HG02973 (cell line): Measurements from ENCODE around the gene ROGDI.

Source experiments
- ATAC-seq: cut with Tn5 transposase; IDR thresholded peaks from one replicate; pipeline ENCODE4 v1.9.1; 2021; ENCODE audit warnings: moderate library complexity; ENCODE audit not compliant: unreplicated experiment

Gene ROGDI

DNA sequence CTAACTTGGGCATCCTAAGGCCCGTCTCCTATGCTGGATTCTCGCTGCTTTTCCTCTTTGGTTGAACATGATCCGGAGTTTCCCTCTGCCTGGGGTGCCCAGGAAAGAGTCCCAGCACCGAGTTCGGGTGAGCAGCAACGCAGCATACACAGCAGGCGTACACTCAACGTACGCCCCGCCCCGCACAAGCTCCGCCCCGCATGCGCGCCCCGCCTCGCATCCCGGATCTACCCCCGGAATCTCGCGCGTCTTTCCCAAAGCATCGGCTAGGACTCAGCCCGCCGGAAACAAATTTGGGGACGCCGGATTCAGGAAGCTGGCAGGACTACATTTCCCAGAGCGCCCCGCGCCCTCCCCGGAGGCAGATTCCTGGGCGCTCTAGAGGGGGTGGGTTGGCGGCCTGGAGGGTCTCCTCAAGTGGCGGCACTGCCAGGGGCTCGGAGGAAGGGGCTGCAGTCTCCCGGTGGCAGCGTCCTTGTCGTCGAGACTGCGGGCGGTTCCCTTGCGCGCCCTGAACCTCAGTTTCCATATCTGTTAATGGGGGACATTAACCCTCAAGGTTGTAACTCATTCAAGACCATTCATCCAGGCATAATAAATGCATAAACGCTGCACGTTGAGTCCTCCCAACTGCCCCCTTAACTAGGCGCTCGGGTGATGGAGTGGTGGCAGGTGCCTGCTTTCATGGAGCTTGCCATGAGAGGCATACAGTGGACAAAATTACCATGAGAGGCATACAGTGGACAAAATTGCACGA lies 33.7 kb downstream of the ROGDI start:
- peak; percentile 63 for ATAC-seq

DNA sequence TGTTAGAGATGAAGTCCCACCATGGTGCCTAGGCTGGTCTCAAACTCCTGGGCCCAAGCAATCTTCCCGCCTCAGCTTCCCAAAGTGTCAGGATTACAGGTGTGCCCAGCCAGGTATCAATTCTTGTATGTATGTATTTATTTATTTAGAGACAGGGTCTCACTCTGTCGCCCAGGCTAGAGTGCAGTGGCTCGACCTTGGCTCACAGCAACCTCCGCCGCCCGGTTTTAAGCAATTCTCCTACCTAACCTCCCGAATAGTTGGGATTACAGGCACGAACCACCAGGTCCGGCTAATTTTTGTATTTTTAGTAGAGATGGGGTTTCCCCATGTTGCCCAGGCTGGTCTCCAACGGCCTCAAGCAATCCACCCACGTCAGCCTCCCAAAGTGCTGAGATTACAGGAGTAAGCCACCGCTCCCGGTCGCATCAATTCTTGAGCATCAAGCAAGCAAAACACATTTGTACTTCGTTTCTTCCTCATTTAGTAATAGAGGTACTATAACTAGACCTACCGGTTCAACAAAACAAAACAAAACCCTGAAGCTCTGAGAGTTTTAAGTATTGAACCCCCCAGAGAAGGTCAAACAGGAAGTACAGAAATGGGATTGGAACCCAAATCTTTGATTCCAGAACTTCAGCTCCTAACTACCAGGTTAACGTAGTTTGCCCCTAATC lies 34.4 kb downstream of the ROGDI start:
- ATAC-seq = no peak

DNA sequence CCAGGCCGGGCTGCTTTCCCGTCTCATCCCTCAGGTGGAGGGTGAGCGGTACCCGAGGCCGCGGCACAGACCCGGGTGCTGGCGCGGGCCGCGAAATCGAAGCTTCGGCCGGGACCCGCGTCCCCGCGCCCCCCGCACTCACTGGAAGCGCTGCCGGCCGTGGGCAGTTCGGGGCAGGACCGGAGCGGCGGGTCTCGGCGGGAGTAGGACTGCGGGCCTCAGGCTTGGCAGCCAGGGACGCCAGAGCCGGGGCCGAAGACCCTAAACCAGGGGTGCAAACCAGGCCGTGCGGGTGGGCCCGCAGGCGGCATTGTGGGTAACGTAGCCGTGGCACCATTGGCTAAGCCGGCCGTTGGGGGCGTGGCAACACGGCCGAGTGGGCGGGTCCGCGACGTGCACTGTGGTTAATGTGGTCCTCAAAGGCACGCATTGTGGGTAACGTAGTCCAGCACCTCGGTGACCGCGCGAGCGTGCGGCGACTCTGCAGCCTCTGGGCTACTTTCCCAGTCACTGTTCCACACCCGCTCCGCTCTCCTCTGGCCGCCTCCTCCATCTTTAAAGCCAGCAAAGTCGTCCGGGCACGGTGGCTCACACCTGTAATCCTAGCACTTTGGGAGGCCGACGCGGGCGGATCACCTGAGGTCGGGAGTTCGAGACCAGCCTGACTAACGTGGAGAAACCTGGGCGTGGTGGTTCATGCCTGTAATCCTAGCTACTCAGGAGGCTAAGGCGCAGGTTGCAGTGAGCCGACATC lies 35.4 kb downstream of the ROGDI start, which contains the start of gene ZNF500:
Gene ZNF500 (minus strand): TSS at position 288 of the 754 bp plus-strand sequence. CDS start 1,184 bp downstream, outside the sequence.
- peak; percentile 79 for ATAC-seq

DNA sequence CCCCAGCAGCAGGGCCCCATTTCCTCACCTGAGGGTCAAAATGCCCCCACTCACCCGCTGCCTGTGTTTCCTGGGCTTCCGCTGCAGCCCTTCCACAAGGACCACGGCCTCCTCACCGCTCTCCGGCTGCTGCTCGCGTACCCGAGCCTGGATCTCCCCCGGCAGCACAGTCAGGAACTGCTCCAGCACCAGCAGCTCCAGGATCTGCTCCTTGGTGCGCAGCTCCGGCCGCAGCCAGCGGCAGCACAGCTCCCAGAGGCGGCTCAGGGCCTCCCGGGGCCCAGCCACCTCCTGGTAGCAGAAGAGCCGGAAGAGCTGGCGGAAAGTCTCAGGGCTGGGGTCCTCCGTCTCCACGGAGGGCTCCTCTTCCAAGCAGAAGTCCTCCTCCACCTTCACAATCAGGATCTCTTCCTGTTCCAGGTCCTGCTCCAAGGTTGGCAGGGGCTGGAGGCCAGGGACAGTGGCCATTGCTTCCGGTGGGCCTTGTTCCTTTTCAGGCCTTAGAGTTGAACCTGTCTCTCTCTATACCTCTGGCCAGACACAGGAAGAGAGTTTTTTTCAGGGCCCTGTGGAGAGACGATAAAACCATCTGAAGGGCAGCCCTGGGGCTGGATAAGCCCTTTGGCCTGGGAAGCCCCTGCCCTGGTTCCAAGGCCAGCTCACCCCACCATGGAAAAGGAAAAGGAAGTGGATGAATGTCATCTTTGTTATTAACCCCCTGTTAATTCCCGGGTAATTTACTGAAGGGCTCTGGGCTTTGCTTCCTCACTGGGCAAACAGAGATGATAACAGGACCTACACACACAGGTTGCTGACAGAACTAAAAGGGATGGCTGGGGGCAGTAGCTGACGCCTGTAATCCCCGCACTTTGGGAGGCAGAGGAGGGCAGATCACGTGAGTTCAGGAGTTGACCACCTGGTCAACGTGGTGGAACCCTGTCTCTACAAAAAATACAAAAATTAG lies 36.6 kb downstream of the ROGDI start:
- ATAC-seq = no peak

DNA sequence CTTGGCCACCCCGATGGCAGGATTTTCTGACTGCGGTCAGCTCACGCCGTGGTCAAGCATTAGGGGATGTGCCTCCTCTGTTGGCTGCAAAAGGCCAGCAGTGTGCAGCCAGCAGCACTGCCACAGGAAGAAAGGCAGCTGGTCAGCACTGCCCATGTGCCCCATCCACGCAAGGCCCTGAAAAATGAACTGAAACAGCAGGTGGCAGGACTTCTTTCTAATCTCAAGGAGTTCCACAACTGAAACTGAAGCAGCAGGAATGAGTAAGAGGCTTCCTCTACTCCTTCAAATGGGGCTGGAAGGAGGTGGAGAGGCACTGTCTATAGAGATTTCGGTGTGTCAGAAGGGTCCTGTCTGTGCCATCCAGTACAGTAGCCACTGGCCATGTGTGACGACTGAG lies 38.6 kb downstream of the ROGDI start:
- no peak for ATAC-seq

DNA sequence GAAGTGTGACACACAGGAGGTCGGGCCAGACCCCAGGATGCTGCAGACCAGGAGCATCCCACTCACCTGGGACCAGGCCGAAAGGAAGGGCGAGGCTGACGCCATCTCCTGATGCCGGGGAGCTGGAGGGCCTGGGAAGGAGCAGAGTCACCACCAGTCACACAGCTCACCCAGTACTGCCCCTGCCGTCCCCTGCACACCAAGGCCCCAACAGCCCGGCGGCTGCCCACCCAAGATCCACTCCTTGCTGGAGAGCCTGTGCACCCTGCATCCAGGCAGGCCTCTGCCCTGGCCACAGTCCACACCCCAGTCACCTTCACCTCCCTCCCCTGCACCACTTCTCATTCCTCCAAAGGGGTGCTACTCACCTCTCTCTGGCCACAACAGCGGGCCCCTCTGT lies 40.2 kb downstream of the ROGDI start:
- ATAC-seq = no peak

DNA sequence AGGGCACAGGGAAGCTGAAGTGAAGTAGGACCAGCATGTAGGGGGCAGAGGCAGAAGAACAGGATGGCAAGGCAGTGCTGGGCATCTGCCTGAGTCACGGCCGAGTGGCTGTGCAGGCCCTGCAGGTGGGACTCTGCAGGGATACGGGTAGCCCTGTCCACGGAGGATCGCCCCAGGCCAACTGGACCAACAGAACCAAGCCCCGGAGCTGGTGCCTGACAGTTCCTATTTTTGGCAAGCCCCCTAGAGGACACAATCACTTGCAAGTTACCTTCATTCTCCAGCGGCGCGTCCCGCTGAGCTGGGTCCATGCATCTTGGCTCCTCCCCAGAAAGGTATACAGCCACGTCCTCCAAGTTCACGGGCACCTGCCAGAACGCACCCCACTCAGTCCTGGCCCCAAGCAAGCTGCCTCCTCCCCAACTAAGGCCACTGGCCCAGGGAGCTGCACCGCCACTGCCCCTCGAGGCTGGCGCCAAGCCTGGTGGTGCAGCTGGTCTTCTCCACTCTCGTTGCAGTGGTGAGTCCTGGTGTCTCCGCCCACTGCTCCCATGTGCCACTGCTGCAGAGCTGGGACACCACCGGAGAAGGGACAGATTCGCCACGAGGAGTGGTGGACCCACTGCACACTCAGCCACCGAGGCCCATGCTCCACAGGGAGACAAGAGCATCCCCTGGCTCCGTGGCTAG lies 42.1 kb downstream of the ROGDI start:
- ATAC-seq = no peak

DNA sequence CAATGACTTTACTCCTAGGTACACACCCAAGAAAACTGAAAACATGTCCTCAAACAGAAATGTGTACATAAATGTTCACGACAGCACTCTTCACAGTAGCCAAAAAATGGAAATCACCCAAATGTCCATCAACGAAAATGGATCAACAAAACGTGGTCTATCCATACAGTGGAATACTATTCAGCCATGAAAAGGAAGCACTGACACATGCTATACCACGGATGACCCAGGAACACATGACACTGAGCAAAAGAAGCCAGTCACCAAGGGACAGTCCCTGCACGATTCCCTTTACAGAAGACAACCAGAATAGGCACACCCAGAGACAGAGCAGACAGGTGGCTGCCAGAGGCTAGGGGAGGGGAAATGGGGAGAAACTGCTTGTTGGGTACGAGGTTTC lies 46.7 kb downstream of the ROGDI start:
- ATAC-seq = no peak

DNA sequence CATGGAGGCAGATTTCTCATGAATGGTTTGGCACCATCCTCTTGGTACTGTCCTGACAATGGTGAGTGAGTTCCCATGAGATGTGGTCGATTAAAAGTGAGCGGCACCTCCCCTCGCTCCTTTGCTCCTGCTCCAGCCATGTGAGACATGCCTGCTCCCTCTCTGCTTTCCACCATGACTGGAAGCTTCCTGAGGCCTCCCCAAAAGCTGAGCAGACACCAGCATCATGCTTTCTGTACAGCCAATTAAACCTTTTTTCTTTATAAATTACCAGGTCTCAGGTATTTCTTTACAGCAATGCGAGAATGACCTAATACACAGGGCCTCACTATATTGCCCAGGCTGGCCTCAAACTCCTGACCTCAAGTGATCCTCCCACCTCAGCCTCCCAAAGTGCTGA lies 47.6 kb downstream of the ROGDI start:
- ATAC-seq = no peak

DNA sequence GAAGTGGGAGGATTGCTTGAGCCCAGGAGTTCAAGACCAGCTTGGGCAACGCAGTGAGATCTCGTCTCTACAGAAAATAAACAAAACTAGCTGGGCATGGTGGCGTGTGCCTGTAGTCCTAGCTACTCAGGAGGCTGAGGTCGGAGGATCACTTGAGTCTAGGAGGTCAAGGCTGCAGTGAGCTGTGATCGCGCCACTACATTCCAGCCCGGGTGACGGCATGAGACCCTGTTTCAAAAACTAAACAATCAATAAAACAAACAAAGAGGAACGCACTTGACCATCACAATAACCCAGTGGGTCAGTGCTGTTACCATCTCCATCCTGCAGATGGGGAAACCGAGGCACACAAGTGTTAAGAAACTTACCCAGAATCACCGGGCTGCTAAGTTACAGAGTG lies 49.2 kb downstream of the ROGDI start:
- no peak for ATAC-seq

DNA sequence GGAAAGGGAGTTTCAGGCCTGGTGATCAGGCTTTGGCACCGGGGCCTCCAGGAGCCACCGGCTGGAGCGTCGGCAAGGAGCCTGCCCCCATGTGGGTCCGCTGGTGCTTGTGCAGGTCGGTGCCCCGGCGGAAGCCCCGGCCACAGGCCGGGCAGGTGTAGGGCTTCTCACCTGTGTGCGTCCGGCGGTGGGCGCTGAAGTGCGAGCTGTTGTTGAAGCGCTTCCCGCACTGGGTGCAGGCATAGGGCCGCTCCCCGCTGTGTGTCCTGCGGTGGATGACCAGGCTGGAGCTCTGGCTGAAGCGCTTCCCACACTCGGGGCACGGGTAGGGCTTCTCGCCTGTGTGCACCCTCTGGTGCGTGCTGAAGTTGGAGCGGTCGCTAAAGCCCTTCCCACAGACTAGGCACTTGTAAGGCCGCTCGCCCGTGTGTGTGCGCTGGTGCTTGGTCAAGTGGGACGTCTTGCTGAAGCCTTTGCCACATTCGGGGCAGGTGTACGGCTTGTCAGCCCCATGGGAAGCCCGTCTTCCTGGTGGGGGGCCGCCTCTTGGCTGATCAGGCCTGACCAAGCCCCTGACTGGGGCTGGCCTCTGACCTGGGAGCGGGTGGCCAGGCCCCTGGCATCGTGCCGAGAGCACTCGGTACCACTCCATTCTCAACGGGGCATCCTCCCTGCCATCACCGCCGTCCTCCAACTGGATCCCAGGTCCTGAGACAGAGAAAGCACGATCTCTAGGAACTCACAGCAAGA lies 49.9 kb downstream of the ROGDI start:
- no peak for ATAC-seq

DNA sequence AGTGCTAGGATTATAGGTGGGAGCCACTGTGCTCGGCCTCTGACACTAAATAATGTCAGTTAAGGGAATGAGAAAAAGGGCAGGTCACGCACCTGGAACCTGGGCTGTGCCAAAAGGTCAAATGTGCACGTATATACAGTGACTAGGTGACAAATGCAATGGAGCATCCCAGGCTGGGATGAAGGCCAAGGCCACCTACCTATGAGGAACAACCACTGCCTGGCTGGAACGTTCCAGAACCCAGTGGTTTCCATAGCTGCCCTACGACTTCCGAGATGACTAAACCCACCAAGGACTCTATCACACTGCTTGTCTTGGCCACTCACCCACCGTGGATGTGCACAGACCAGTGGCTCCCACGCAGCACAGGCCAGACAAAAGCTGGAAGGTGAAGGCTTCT lies 51.5 kb downstream of the ROGDI start:
- ATAC-seq = no peak

DNA sequence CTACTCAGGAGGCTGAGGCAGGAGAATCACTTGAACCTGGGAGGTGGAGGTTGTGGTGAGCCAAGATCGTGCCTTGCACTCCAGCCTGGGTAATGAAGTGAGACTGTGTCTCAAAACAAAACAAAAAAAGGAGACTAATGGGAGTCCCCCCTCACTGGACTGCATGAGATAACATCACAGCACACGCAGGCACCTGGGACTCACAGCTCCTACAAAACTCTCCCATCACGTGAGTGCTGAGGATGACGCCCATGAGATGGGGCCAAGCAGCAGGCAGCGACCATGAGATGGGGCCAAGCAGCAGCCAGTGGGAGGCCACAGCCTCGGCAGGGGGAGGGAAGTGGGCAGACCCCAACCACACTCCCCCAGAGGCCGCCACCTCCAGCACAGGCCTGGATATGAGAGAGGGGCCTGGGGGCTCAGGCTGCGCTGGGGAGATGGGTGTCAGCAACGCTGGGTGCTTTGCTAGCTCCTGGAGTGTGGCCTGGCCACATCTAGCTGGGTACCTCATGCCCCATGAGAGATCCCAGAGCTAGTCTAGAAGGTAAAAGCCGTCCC lies 52.7 kb downstream of the ROGDI start:
- ATAC-seq = no peak

DNA sequence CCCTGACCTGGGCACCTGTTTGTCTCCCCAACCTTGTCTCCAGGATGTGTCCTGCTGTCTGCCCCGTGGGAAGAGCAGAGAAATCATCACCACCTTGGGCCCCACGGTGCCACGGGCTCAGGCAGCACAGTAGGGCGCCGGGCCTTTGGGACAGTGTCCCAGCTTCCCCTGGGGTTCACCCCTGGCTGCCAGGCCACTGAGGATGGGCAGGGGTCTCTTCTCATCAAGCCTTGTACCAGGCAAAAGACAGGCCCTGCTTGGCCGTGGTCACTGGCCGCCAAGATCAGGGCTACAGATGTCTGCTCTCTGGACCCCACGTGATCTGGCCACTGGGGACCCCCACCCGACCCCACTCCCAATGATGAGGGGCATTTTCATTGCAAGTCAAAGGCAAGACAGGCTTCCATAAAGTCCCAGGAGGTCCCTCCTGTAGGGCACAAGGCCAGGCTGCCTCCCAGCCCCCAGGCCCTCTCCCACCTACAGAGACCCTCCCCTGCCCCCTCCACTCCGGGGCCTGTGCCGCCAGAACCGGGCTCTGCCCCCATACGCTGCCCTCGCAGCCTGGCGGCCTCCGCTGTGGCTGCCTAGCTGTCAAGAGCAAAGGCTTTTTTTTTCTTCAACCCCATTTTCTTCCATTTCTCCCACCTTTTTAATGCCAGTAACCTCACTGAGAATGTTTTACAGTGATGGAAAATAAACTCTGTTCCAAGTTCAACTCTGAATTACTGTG lies 53.6 kb downstream of the ROGDI start:
- ATAC-seq = no peak

DNA sequence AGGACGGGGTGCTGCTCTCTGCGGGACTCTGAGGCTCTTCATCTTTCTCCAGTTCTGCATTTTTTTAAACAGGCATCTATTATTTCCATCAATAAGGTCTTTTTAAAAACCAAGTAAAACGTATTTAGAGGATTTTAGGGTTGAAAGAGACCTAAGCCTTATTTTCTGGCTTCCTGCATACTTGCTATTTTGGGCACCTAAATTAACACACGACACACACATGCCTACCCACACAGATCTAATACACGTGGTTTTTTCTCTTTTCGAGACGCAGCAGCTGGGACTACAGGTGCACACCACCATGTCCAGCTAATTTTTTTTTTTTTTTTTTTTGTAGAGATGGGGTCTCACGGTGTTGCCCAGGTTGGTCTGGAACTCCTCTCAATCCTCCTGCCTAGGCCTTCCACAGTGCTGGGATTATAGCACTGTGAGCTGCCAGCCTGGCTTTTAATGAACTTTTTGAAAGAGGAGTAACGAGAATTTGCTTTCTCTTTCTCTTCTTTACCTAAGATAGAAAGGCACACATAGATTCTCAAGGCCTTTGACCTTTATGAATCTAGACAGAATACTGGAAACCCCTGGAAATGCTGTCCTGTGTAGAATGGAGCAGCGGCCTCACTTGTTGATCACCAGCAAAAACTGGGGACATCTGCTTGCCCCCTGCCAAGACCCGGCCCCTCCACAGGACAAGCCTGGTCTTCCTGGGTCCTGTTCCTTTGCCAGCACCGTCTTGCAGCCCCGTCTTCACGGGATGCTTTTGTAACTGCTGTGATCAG lies 54.3 kb downstream of the ROGDI start:
- ATAC-seq = no peak

DNA sequence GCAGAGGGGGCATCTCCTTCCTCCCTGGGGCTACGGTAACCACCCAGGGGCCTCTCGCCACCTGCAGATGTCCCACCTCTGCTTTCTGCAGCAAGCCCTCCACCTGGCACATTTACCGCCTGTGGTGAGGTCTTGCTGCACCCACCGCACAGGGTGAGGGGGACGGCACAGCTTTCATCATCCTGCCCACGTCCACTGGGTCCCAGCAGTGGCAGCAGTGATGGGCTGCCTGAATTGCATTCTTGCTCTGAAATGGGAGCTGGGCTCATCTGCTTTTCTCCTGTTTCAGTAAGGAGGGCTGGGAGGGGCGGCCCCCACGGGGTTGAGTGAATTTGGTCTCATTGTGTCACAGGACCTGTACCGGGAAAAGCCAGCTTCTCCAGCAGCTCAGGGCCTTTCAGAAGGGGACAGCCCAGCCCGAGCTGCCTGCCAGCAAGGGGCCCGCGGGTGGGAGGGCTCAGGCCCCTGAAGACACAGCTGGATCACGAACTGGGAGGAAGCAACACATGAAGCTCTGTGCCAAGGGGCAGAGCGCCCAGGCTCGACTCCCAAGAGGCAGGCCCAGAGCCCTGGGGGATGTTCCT lies 55.4 kb downstream of the ROGDI start:
- no peak for ATAC-seq
